HepG2 (cell line): ENCODE data around the gene GPR62. TPM values are rescaled to one million over a fixed set of nuclear protein-coding genes. Genes with fewer than 3 reads are reported as not detected.

ENCODE experiments used
- FLYWCH1 ChIP-seq: sonication (generic); formaldehyde crosslinking; IDR thresholded peaks from 2 replicates; pipeline ENCODE4 v1.8.1; 2023; ENCODE audit warnings: mild to moderate bottlenecking, missing genetic modification reagents
- NPAS2 ChIP-seq: sonication (generic); formaldehyde crosslinking; IDR thresholded peaks from 2 replicates; pipeline ENCODE4 v1.8.0; 2022; ENCODE audit warnings: mild to moderate bottlenecking, missing genetic modification reagents, borderline replicate concordance
- PATZ1 ChIP-seq: sonication (generic); formaldehyde crosslinking; IDR thresholded peaks from 2 replicates; pipeline ENCODE4 v1.4.0; 2020; ENCODE audit warnings: missing genetic modification reagents
- PHF8 ChIP-seq: sonication (generic); formaldehyde crosslinking; IDR thresholded peaks from 2 replicates; pipeline ENCODE4 v1.5.0; 2020; ENCODE audit warnings: missing genetic modification reagents
- PPARG ChIP-seq: conservative IDR thresholded peaks from 2 replicates; pipeline ENCODE4 v1.6.1; 2016; ENCODE audit warnings: missing biosample characterization, missing genetic modification reagents
- SIX1 ChIP-seq: sonication (generic); formaldehyde crosslinking; IDR thresholded peaks from 2 replicates; pipeline ENCODE4 v1.4.0; 2020; ENCODE audit warnings: missing genetic modification reagents, borderline replicate concordance
- TARDBP ChIP-seq: sonication (generic); formaldehyde crosslinking; IDR thresholded peaks from 2 replicates; pipeline ENCODE4 v1.8.0; 2022; ENCODE audit warnings: mild to moderate bottlenecking, missing genetic modification reagents
- USF2 ChIP-seq, 2 experiments: sonication (generic) in 1 of 2; formaldehyde crosslinking in 1 of 2; IDR thresholded peaks; 2 replicates each; pipeline versions ENCODE4 v1.5.1 to v1.6.1; 2011 to 2020; ENCODE audit warnings: borderline replicate concordance in 1 of 2, low read depth in 1 of 2, low read length in 1 of 2, mild to moderate bottlenecking in 1 of 2, missing genetic modification reagents in 1 of 2, moderate library complexity in 1 of 2
- ZBED4 ChIP-seq: sonication (generic); formaldehyde crosslinking; IDR thresholded peaks from 2 replicates; pipeline ENCODE4 v1.4.0; 2020; ENCODE audit warnings: missing genetic modification reagents, borderline replicate concordance
- ZMYM2 ChIP-seq: sonication (generic); formaldehyde crosslinking; IDR thresholded peaks from 2 replicates; pipeline ENCODE4 v1.8.0; 2022; ENCODE audit warnings: mild to moderate bottlenecking, missing genetic modification reagents
- ZNF441 ChIP-seq: sonication (generic); formaldehyde crosslinking; IDR thresholded peaks from 2 replicates; pipeline ENCODE4 v1.7.0; 2021; ENCODE audit warnings: missing genetic modification reagents, borderline replicate concordance
- ZNF468 ChIP-seq: sonication (generic); formaldehyde crosslinking; IDR thresholded peaks from 2 replicates; pipeline ENCODE4 v1.8.0; 2022; ENCODE audit warnings: mild to moderate bottlenecking, moderate library complexity, missing genetic modification reagents
- ZNF512 ChIP-seq: sonication (generic); formaldehyde crosslinking; IDR thresholded peaks from 2 replicates; pipeline ENCODE4 v1.4.0; 2020; ENCODE audit warnings: mild to moderate bottlenecking, missing genetic modification reagents
- ZNF563 ChIP-seq: sonication (generic); formaldehyde crosslinking; IDR thresholded peaks from 2 replicates; pipeline ENCODE4 v1.8.0; 2022; ENCODE audit warnings: mild to moderate bottlenecking, moderate library complexity, missing genetic modification reagents
- ZNF580 ChIP-seq: IDR thresholded peaks from 2 replicates; pipeline ENCODE4 v1.6.1; 2016; ENCODE audit warnings: low read depth, borderline replicate concordance
- ZNF629 ChIP-seq: sonication (generic); formaldehyde crosslinking; conservative IDR thresholded peaks from 2 replicates; pipeline ENCODE4 v1.5.0; 2020; ENCODE audit warnings: missing genetic modification reagents
- ZNF678 ChIP-seq: sonication (generic); formaldehyde crosslinking; IDR thresholded peaks from 2 replicates; pipeline ENCODE4 v1.4.0; 2020; ENCODE audit warnings: mild to moderate bottlenecking, missing genetic modification reagents
- ZNF891 ChIP-seq: sonication (generic); formaldehyde crosslinking; IDR thresholded peaks from 2 replicates; pipeline ENCODE4 v1.5.0; 2020; ENCODE audit warnings: mild to moderate bottlenecking, missing genetic modification reagents
- polyA plus RNA-seq, 8 experiments: library from polyadenylated mRNA; depleted of rRNA in 3 of 8; stranded (reverse) in 7 of 8; unstranded in 1 of 8; fragments of >200 nt; fragmentation: Illumina TruSeq in 4 of 8; extraction: Trizol in 4 of 8; gene quantifications; 2 replicates each; pipeline versions ENCODE4 v1.2.1 to v1.2.3, GENCODE V29; 2011 to 2016; ENCODE audit warnings: low read depth in 4 of 8, missing spikeins in 1 of 8, mixed read lengths in 1 of 8; ENCODE audit not compliant: insufficient read depth in 1 of 8
- total RNA-seq, 5 experiments: library from RNA; depleted of rRNA; stranded (reverse); fragments of >200 nt; fragmentation: Illumina TruSeq; extraction: Trizol; gene quantifications; 2 replicates each; pipeline ENCODE4 v1.2.3, GENCODE V29; 2016; ENCODE audit warnings: low read depth in 1 of 5

Gene GPR62
- total and polyA plus RNA-seq, 2 of the 13 experiments (the other 11 are each of a cell fraction or from before 2014, with no cell fraction given), result not detected

- no peak for TF ChIP-seq USF2 (IDR thresholded peaks at IDR 0.05; ENCODE audit: low read depth, low read length)
- no peak for TF ChIP-seq USF2 (CRISPR knock-in tag; IDR thresholded peaks at IDR 0.05; ENCODE audit: borderline replicate concordance)
- no peak for TF ChIP-seq TARDBP
- no peak for TF ChIP-seq ZNF441 (CRISPR knock-in tag)
- no peak for TF ChIP-seq ZMYM2
- TF ChIP-seq ZNF629, result no peak
- TF ChIP-seq PHF8 (CRISPR knock-in tag), result peak; percentile 60; the same call in 1 of the 2 replicates
- 0 out of 2 replicates have a peak, but pooled peaks have one; percentile 21 for TF ChIP-seq ZNF678 (CRISPR knock-in tag)
- peak; percentile 74; the same call in 1 of the 2 replicates for TF ChIP-seq ZBED4 (CRISPR knock-in tag)
- TF ChIP-seq PATZ1 (CRISPR knock-in tag), result peak; percentile 80
- no peak for TF ChIP-seq FLYWCH1 (CRISPR knock-in tag)
- TF ChIP-seq ZNF563, result no peak
- no peak for TF ChIP-seq ZNF891 (CRISPR knock-in tag)
- TF ChIP-seq NPAS2, result no peak
- TF ChIP-seq ZNF468 (CRISPR knock-in tag), result no peak
- TF ChIP-seq PPARG, result no peak
- TF ChIP-seq ZNF512 (CRISPR knock-in tag), result no peak
- TF ChIP-seq SIX1 (CRISPR knock-in tag), result no peak
- no peak for TF ChIP-seq ZNF580
Observed at GRCh38 chr3:51974963-51975851, 20.0 kb downstream of the GPR62 start, which contains the start of gene ABHD14A (continued).
